Thyroid gland (tissue), 4 donors: ENCODE measurements around the gene SPDYE5. TPM values are rescaled to one million over a fixed set of nuclear protein-coding genes. Genes with fewer than 3 reads are reported as not detected.
"Not testable (repeated sequence)": the region's sequence is repeated elsewhere in the genome, so short reads cannot be mapped to it uniquely, and the experiment has no call there.

ENCODE experiments used
- DNase-seq, 2 donors: peaks; one replicate each; pipeline ENCODE4 v3.0.0-alpha.2; 2019
- H3K27ac ChIP-seq, 3 donors: fragments of 200-600 bp; sonication (generic); 1 replicate in 2 of 3; 2 replicates in 1 of 3; pipeline ENCODE4 v1.5.1; 2016 to 2019; ENCODE audit warnings: mild to moderate bottlenecking in 1 of 3, moderate library complexity in 1 of 3
- H3K27me3 ChIP-seq: fragments of 200-600 bp; sonication (generic); one replicate; pipeline ENCODE4 v1.5.1; 2019
- H3K36me3 ChIP-seq, 2 donors: fragments of 200-600 bp; sonication (generic); one replicate each; pipeline ENCODE4 v1.5.1; 2016 to 2019
- H3K4me1 ChIP-seq, 2 donors: fragments of 200-600 bp; sonication (generic); one replicate each; pipeline ENCODE4 v1.5.1; 2017 to 2019
- H3K4me3 ChIP-seq, 3 donors: fragments of 200-600 bp; sonication (generic); replicated peaks in 1 of 3; 1 replicate in 2 of 3; 2 replicates in 1 of 3; pipeline ENCODE4 v1.5.1; 2016; ENCODE audit warnings: mild to moderate bottlenecking in 1 of 3
- H3K9me3 ChIP-seq: fragments of 200-600 bp; sonication (generic); one replicate; pipeline ENCODE4 v1.5.1; 2017
- CTCF ChIP-seq, 6 experiments: fragments of 200-600 bp in 3 of 6; fragments of 450-650 bp in 3 of 6; sonication (generic) in 3 of 6; IDR thresholded peaks; one replicate each; pipeline ENCODE4 v1.5.1; 2016 to 2019; ENCODE audit warnings: antibody characterized with exemption in 6 of 6, mild to moderate bottlenecking in 2 of 6, inconsistent platforms in 1 of 6, moderate library complexity in 1 of 6
- POLR2A ChIP-seq, 2 donors: fragments of 450-650 bp; IDR thresholded peaks; one replicate each; pipeline ENCODE4 v1.6.1; 2017; ENCODE audit warnings: antibody characterized with exemption in 2 of 2, mild to moderate bottlenecking in 2 of 2, moderate library complexity in 1 of 2
- WGBS, 2 donors: methylation state at CpG; one replicate each; pipeline ENCODE4 v1.1.5; 2017; 5-methylcytosine and 5-hydroxymethylcytosine counted together
- intact Hi-C: fragments of 100-400 bp; cut with DNase I; formaldehyde crosslinking; loops from one replicate; pipeline ENCODE4 v1.15.1; 2023
- total RNA-seq, 4 donors: library from RNA; depleted of rRNA; stranded (reverse); fragments of >200 nt; gene quantifications; one replicate each; pipeline ENCODE4 v1.2.3, GENCODE V29; 2016

The SPDYE5 gene
- total RNA-seq, 4 donors from 2014 or later: 0.45 TPM; not detected in 3

GRCh38 chr7:75485979-75486643 lies 6.0 kb upstream of the SPDYE5 start, which contains the start of gene POM121C:
POM121C (minus strand) TSS chr7:75486299; CDS start chr7:75441496, 44,803 bp downstream.
- peak within 1 kb of the TSS; percentile 46 to 71 (median 53) for H3K4me3 ChIP-seq
- peak within 1 kb of the TSS; percentile 34 to 81 (median 67) for H3K27ac ChIP-seq
- H3K27me3 ChIP-seq, H3K36me3 ChIP-seq, intact Hi-C loops, H3K4me1 ChIP-seq, H3K9me3 ChIP-seq: not testable (repeated sequence)
- 0 to 2% methylated on average over 3 to 11 of the region's 49 CpGs for WGBS, 2 donors
- TF ChIP-seq POLR2A (IDR thresholded peaks at IDR 0.05): peak in 1 of 2 donors; percentile 69
- peak; percentile 96 for DNase-seq

GRCh38 chr7:75509033-75509432 lies 16.9 kb downstream of the SPDYE5 start:
- H3K9me3 ChIP-seq, H3K4me3 ChIP-seq, H3K27ac ChIP-seq, H3K36me3 ChIP-seq, H3K4me1 ChIP-seq, DNase-seq, H3K27me3 ChIP-seq, intact Hi-C loops: not testable (repeated sequence)
- no CpG with 5 or more reads among the region's 4 CpGs for WGBS, 2 donors

- 80% methylated on average over 2 of the region's 2 CpGs for WGBS, 2 donors
- H3K27me3 ChIP-seq, H3K27ac ChIP-seq, intact Hi-C loops, H3K4me3 ChIP-seq, H3K4me1 ChIP-seq, H3K9me3 ChIP-seq, DNase-seq: not testable (repeated sequence)
- peaks cover 6 to 11% of the 10 kb centered on the region in 2 donors for H3K36me3 ChIP-seq
Measured at GRCh38 chr7:75518842-75519241, 26.7 kb downstream of the SPDYE5 start.

GRCh38 chr7:75521727-75522126 lies 29.6 kb downstream of the SPDYE5 start:
- intact Hi-C loops: not testable (repeated sequence)
- peaks cover 16 to 18% of the 10 kb centered on the region in 2 donors for H3K36me3 ChIP-seq

GRCh38 chr7:75527224-75527722 lies 35.2 kb downstream of the SPDYE5 start:
- intact Hi-C loops, H3K9me3 ChIP-seq, H3K27me3 ChIP-seq: not testable (repeated sequence)
- H3K4me1 ChIP-seq: peaks cover 0 to 15% of the 10 kb centered on the region in 2 donors
- 1 to 4% methylated on average over 14 to 19 of the region's 37 CpGs for WGBS, 2 donors
- H3K4me3 ChIP-seq: peak overlapping the region; percentile 55 to 98 (median 77)
- peaks cover 16 to 18% of the 10 kb centered on the region in 2 donors for H3K36me3 ChIP-seq
- DNase-seq: peak in 1 of 2 donors; percentile 7
- H3K27ac ChIP-seq: peak overlapping the region in 2 of 3 donors; percentile 18 to 75

More at GRCh38 chr7:75521727-75522126, 29.6 kb downstream of the SPDYE5 start:
- not testable (repeated sequence) for DNase-seq, H3K4me1 ChIP-seq, H3K27ac ChIP-seq, H3K27me3 ChIP-seq, H3K9me3 ChIP-seq, H3K4me3 ChIP-seq

- no peak for DNase-seq
- no peak overlapping the region for H3K27ac ChIP-seq
- H3K9me3 ChIP-seq: no peaks in the 10 kb centered on the region
- H3K4me1 ChIP-seq: peaks cover 0 to 9% of the 10 kb centered on the region in 2 donors
- peaks cover 5 to 6% of the 10 kb centered on the region in 2 donors for H3K36me3 ChIP-seq
- intact Hi-C loops: no loop called here
- no peak for TF ChIP-seq CTCF (IDR thresholded peaks at IDR 0.05)
- no peak for TF ChIP-seq POLR2A (IDR thresholded peaks at IDR 0.05)
- WGBS, 2 donors: 57 to 60% methylated on average over 6 of the region's 6 CpGs
- no peak overlapping the region for H3K4me3 ChIP-seq
- H3K27me3 ChIP-seq: no peaks in the 10 kb centered on the region
Measured at GRCh38 chr7:75531359-75531821, 39.3 kb downstream of the SPDYE5 start.

GRCh38 chr7:75532639-75533038 lies 40.5 kb downstream of the SPDYE5 start:
- peaks cover 0 to 3% of the 10 kb centered on the region in 2 donors for H3K4me1 ChIP-seq
- no peak overlapping the region for H3K4me3 ChIP-seq
- H3K27ac ChIP-seq: no peak overlapping the region
- TF ChIP-seq CTCF (IDR thresholded peaks at IDR 0.05): no peak
- TF ChIP-seq POLR2A (IDR thresholded peaks at IDR 0.05): no peak
- no peaks in the 10 kb centered on the region for H3K9me3 ChIP-seq
- no peaks in the 10 kb centered on the region for H3K27me3 ChIP-seq
- peaks cover 11 to 18% of the 10 kb centered on the region in 2 donors for H3K36me3 ChIP-seq
- no peak for DNase-seq
- intact Hi-C loops: no loop called here
- WGBS, 2 donors: 97 to 100% methylated on average over 4 of the region's 4 CpGs
